ENCODE data around the gene HES5. TPM values are rescaled to one million over a fixed set of nuclear protein-coding genes. Genes with fewer than 3 reads are reported as not detected.
"Not testable (repeated sequence)": the region's sequence is repeated elsewhere in the genome, so short reads cannot be mapped to it uniquely, and the experiment has no call there.

The HES5 gene
- total RNA-seq, 3 donors from 2014 or later = not detected

- H3K4me3 Mint-ChIP-seq = peak overlapping the region; percentile 99
- peak; percentile 65 to 66 for ATAC-seq
- peaks cover 6% of the 10 kb centered on the region for H3K36me3 Mint-ChIP-seq (ENCODE audit: insufficient read depth)
- H3K4me1 Mint-ChIP-seq (ENCODE audit: low read depth) = peaks cover 38% of the 10 kb centered on the region
- no peaks in the 10 kb centered on the region for H3K27me3 Mint-ChIP-seq (ENCODE audit: low read depth)
- H3K9me3 Mint-ChIP-seq = no peaks in the 10 kb centered on the region
- peak; percentile 61 for DNase-seq
Observed at GRCh38 chr1:2555634-2556276, 25.7 kb upstream of the HES5 start.

DNA sequence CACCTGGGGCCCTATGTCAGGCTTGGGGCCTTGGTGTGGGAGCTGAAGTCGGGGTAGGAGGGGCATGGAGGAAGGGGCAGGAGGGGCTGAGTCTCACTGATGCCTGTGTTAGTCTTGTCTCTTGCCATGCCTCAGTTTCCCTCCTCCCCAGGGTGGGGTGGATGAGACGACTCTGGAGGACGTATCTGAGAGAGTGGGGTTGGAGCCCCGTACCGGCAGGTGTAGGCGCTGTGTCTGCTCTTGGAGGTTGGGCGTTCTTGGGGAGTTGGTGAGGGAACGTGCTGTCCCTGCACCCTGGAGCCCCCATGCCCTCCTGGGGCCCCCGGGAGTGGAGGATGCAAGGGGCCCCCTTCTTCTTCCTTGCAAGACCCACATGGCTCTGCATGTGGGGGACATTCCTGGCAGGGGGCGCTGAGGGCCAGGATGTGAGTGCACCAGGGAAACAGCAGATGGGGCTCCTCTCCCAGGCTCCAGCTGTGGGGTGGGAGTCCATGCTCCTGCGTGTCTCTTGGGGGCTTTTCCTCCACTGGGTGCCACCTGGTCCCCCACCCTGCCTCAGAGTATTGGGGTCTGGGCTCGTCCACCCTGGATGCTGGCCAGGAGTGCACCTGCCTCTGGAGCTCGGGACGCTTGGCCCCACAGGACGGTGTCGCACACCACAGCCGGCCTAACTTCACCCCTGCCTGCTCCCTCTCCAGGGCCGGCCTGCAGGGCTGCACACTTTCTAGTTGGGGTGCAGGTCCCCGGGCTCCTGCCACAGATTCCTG is 24.7 kb upstream of the HES5 start:
- DNase-seq = peak; percentile 55
- H3K4me3 Mint-ChIP-seq = peak overlapping the region; percentile 99
- H3K27me3 Mint-ChIP-seq (ENCODE audit: low read depth) = no peaks in the 10 kb centered on the region
- ATAC-seq = peak in 1 of 2 donors; percentile 11
- H3K9me3 Mint-ChIP-seq = no peaks in the 10 kb centered on the region
- H3K4me1 Mint-ChIP-seq (ENCODE audit: low read depth) = peaks cover 40% of the 10 kb centered on the region
- peaks cover 6% of the 10 kb centered on the region for H3K36me3 Mint-ChIP-seq (ENCODE audit: insufficient read depth)

DNA sequence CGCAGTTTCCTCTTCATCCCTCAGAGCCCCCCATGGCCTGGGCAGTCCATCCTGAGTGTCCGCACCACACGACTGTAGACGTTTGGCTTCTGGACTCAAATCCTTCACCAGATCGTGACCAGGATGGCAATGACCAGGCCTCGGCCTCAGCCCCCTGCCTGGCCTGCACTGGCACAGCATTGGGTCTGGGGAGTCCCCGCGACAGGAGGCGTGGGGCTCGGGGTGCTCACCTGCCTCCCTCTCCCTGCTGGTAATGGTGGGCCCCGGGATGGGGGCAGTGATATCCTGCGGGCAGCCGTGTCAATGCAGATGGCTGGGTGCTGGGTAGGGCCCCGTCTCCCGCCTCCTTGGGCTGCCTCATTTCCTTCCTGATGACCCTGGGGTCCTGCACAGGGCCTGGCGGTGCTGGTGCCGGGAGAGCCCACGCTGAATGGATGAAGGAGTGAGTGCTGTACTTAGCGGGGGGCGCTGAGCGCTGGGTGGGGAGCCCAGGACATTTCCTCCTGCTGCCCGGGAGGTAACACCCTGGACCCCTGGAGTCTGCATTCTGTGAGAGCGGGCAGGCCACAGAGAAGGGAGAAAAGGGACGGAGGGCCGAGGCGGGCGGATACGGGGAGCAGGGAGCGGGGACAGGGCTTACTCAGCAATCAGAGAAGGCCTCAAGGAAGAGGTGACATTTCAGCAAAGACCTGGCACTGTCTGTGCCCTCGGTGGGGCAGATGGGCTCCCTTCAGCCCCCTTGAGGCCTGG is 24.0 kb upstream of the HES5 start:
- Mint-ChIP-seq H3K36me3 (ENCODE audit: insufficient read depth) (peaks cover 3% of the 10 kb centered on the region), H3K4me3 (no peak overlapping the region), H3K4me1 (ENCODE audit: low read depth) (peaks cover 42% of the 10 kb centered on the region)

DNA sequence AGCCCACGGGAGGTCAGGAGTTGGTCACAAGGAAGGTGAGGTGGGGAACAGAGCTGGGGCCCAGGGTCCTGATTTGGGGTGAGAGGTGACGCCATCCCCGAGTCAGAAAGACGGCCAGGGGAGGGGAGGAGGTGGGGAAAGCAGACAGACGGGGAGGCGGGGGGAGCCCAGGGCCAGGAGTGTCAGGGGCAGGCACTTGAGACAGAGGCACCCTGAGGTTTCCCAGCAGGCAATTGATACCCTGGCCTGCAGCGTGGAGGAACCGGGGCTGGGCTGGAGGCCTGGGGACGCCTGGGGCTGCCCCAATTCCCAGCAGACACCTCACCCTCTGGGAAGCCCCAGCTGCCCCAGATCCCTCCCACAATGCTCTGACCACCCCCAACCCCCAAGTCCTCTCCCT is 23.0 kb upstream of the HES5 start:
- not testable (repeated sequence) for H3K27me3 Mint-ChIP-seq (ENCODE audit: low read depth); DNase-seq; H3K9me3 Mint-ChIP-seq; H3K4me3 Mint-ChIP-seq; ATAC-seq; H3K36me3 Mint-ChIP-seq (ENCODE audit: insufficient read depth)
- peaks cover 42% of the 10 kb centered on the region for H3K4me1 Mint-ChIP-seq (ENCODE audit: low read depth)

More for the DNA sequence above, 24.0 kb upstream of the HES5 start:
- Mint-ChIP-seq H3K9me3 (no peaks in the 10 kb centered on the region), H3K27me3 (ENCODE audit: low read depth) (no peaks in the 10 kb centered on the region)
- DNase-seq (no peak), ATAC-seq (no peak)

DNA sequence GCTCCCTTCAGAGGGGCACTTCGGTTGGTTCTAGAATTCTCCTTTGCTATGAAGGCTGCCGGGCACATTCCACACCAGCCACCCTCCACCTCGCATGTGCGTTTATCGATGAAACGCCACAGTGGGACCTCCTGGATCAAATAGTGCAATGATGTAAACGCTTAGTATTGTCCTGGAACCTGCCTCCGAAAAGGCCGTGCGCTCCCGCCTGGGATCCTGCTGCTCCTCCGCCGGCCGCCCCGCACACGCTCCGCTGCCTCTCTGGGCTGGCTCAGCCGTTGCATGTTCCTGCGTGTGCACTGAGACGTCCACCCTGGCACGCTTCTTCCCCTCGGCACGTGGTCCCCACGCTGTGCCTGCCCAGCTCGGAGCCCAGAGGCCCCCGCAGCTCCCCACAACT is 22.1 kb upstream of the HES5 start:
- H3K4me1 Mint-ChIP-seq (ENCODE audit: low read depth) = peaks cover 41% of the 10 kb centered on the region
- no peak overlapping the region for H3K4me3 Mint-ChIP-seq
- no peaks in the 10 kb centered on the region for H3K36me3 Mint-ChIP-seq (ENCODE audit: insufficient read depth)
- no peaks in the 10 kb centered on the region for H3K27me3 Mint-ChIP-seq (ENCODE audit: low read depth)
- no peaks in the 10 kb centered on the region for H3K9me3 Mint-ChIP-seq
- DNase-seq = no peak
- ATAC-seq = no peak

GRCh38 chr1:2551544-2551943 is 21.5 kb upstream of the HES5 start:
- not testable (repeated sequence) for DNase-seq; H3K4me3 Mint-ChIP-seq; H3K27me3 Mint-ChIP-seq (ENCODE audit: low read depth); H3K36me3 Mint-ChIP-seq (ENCODE audit: insufficient read depth); ATAC-seq; H3K9me3 Mint-ChIP-seq
- H3K4me1 Mint-ChIP-seq (ENCODE audit: low read depth) = peaks cover 42% of the 10 kb centered on the region

DNA sequence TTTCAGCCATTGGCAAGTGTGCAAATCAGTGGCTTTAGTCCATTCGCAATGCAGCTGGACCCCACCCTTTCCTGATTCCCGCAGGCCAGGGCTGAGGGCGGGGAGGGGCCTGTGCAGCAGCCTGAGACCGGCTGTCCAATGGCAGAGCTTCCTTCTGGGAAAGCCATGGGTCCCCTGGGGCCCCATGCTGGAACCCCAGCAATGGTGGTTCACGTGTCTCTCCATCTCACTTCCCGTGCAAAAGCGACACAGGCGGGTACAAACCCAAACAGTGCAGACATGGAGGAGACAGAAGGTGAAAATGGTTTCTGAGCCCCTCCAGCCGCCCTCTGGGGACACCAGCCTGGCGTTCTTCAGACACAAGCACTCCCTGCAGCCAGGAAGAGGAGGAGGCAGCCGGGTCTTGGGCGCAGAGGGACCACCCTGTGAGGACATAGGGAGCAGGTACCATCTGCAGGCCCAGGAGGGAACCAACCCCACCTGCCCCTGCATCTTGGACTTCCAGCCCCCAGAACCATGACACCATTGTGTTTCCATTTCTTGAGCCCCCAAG is 20.3 kb upstream of the HES5 start:
- not testable (repeated sequence) for DNase-seq; H3K4me3 Mint-ChIP-seq; H3K36me3 Mint-ChIP-seq (ENCODE audit: insufficient read depth); H3K27me3 Mint-ChIP-seq (ENCODE audit: low read depth); H3K9me3 Mint-ChIP-seq; ATAC-seq
- peaks cover 34% of the 10 kb centered on the region for H3K4me1 Mint-ChIP-seq (ENCODE audit: low read depth)

DNA sequence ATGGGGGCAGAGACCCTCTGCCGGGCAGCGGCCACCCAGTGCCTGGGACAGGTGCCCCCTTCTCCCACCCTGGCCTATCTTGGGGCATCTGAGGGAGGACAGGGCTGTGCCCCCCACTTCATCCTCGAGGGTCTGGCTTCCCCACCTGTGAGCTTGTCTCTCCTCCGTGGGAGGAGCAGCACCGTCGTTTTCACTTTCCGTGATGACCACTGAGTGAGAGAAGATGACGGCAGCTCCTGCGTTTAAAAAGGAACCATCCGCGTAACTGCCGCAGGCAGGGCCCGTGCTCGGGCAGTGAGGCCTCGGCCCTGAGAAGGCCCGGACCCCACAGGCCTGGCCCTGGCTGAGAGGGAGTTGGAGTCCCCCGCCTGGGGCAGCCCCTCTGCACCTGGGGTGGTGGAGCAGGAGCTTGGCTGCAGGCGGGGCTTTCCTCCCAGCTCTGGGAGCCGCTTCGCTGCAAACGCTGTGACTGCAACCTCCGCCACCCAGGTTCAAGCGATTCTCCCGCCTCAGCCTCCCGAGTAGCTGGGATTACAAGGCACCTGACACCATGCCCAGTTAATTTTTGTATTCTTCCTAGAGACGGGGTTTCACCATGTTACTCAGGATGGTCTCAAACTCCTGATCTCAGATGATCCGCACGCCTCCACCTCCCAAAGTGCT is 19.4 kb upstream of the HES5 start:
- not testable (repeated sequence) for ATAC-seq; H3K36me3 Mint-ChIP-seq (ENCODE audit: insufficient read depth); H3K9me3 Mint-ChIP-seq; H3K27me3 Mint-ChIP-seq (ENCODE audit: low read depth); DNase-seq
- peak overlapping the region; percentile 29 for H3K4me3 Mint-ChIP-seq
- peaks cover 29% of the 10 kb centered on the region for H3K4me1 Mint-ChIP-seq (ENCODE audit: low read depth)

- H3K27me3 Mint-ChIP-seq (ENCODE audit: low read depth) = no peaks in the 10 kb centered on the region
- H3K36me3 Mint-ChIP-seq (ENCODE audit: insufficient read depth) = no peaks in the 10 kb centered on the region
- DNase-seq (peak; percentile 84), ATAC-seq (peak; percentile 20 to 33)
- H3K4me1 Mint-ChIP-seq (ENCODE audit: low read depth) = peaks cover 30% of the 10 kb centered on the region
- peak overlapping the region; percentile 85 for H3K4me3 Mint-ChIP-seq
- no peaks in the 10 kb centered on the region for H3K9me3 Mint-ChIP-seq
Observed at GRCh38 chr1:2548068-2548589, 18.1 kb upstream of the HES5 start.

DNA sequence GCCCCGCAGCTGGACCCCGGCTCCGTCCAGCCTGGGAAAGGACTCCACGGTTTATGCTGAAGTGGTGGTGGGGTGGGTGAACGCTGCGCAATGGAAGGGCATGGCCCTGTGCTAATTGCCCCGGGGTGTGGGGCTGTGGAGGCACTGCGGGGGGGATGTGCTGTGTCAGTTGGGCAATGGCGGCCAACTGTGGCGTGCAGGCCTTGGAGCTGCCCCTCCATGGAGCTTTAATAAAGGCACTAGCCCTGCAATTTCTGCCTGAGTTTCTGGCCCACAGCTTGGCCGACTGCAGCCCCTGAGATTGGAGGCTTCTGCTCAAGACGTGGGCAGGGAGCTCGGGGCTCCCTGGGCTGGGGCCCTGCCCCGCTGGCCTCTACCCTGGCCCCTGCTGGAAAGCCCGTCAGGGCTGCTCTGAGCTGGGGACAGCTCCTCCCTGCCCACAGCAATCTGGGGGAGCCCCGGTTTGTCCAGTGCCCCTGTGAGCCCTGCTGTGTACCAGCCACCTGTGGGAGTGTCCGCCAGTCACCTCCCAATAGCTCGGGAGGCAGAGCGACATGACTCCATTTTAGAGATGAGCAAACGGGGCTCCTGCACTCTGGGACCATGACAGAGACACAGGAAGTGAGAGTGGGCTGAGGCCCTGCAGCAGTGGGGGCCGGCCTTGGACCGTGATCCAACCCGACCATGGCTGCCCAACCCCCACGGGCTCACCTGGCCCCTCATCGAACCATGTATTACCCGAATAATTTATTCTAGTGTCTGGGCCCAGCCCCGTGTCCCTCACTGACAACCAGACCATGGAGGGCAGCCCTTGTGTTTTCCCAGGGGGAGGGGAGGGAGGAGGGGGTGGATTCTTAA is 17.4 kb upstream of the HES5 start:
- no peaks in the 10 kb centered on the region for H3K27me3 Mint-ChIP-seq (ENCODE audit: low read depth)
- H3K4me3 Mint-ChIP-seq = peak overlapping the region; percentile 85
- peak; percentile 31 to 39 for ATAC-seq
- H3K9me3 Mint-ChIP-seq = no peaks in the 10 kb centered on the region
- peaks cover 30% of the 10 kb centered on the region for H3K4me1 Mint-ChIP-seq (ENCODE audit: low read depth)
- H3K36me3 Mint-ChIP-seq (ENCODE audit: insufficient read depth) = no peaks in the 10 kb centered on the region
- peak; percentile 27 for DNase-seq

- Mint-ChIP-seq H3K4me3 (peak overlapping the region; percentile 85), H3K36me3 (ENCODE audit: insufficient read depth) (no peaks in the 10 kb centered on the region), H3K27me3 (ENCODE audit: low read depth) (no peaks in the 10 kb centered on the region), H3K9me3 (no peaks in the 10 kb centered on the region), H3K4me1 (ENCODE audit: low read depth) (peaks cover 32% of the 10 kb centered on the region)
- peak; percentile 68 for DNase-seq
- peak; percentile 48 to 62 for ATAC-seq
Observed at GRCh38 chr1:2546515-2547209, 16.6 kb upstream of the HES5 start.

DNA sequence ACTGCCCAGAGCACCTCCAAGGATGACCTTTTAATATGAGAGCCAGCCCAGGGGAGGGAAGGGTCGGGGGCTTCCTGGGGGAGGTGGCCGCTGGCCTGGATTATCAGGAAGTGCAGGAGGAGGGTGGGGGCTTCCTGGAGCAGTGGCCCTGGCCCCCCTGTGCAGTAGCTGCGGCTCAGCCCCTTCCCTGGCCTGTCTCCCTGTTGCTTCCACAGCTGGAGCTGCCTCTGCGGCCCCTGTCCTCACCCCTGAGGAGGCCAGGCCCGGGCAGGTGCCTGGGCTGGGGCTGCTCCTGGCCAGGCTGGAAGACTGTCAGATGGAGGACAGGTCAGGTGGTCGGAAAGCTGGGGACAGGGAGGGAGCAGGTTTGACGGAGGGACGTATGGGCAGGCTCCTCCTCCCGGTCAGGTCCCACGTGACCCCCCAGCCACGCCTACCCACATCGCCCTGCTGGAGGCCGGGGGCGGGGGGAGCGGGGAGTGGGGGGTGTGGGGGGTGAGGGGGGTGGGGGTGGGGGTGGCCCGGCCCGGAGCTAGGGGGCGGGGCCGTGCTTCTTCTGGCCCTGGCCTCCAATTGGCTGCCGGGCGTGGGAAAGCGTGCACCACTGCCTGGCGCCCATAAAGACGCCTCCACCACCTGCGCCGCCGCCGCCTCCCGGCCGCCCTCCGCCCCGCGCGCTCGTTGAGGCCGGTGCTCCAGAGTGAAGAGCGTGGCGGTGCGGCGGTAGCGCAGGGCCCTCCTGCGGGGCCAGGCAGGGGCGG is 15.9 kb upstream of the HES5 start:
- DNase-seq = peak; percentile 84
- Mint-ChIP-seq H3K27me3 (ENCODE audit: low read depth) (no peaks in the 10 kb centered on the region), H3K36me3 (ENCODE audit: insufficient read depth) (no peaks in the 10 kb centered on the region), H3K4me3 (peak overlapping the region; percentile 85), H3K4me1 (ENCODE audit: low read depth) (peaks cover 34% of the 10 kb centered on the region), H3K9me3 (no peaks in the 10 kb centered on the region)
- ATAC-seq = peak; percentile 47 to 49

Data from activated T-cell treated with anti-CD3 and anti-CD28 coated beads, Interleukin-2, amount 50 U/mL, for 4 hours (primary cell).